K562 (cell line): ENCODE measurements around the gene SHANK1. TPM values are rescaled to one million over a fixed set of nuclear protein-coding genes. Genes with fewer than 3 reads are reported as not detected.

Experiments used
- BRD4 ChIP-seq: fragments of 200-600 bp; sonication (generic); IDR thresholded peaks from 2 replicates; pipeline ENCODE4 v1.6.1; 2017; ENCODE audit warnings: inconsistent platforms
- CBX1 ChIP-seq: sonication (generic); IDR thresholded peaks from 2 replicates; pipeline ENCODE4 v1.6.1; 2016; ENCODE audit warnings: antibody characterized with exemption, low read depth, mild to moderate bottlenecking
- FOSL1 ChIP-seq: fragments of 200-800 bp; sonication (Bioruptor generic); conservative IDR thresholded peaks from 2 replicates; pipeline ENCODE4 v1.6.1; 2016; ENCODE audit warnings: missing genetic modification characterization, missing compliant biosample characterization
- HNRNPK ChIP-seq: fragments of 200-400 bp; formaldehyde crosslinking; IDR thresholded peaks from one replicate; pipeline ENCODE4 v1.6.1; 2018; ENCODE audit warnings: mild to moderate bottlenecking, low read depth, low read length; ENCODE audit not compliant: poor library complexity, severe bottlenecking
- IFI16 ChIP-seq: fragments of 250-450 bp; sonication (Bioruptor Pico); IDR thresholded peaks from 2 replicates; pipeline ENCODE4 v2.1.2; 2022; ENCODE audit warnings: mild to moderate bottlenecking, inconsistent platforms
- MAFK ChIP-seq: IDR thresholded peaks from 2 replicates; pipeline ENCODE4 v1.6.1; 2011; ENCODE audit warnings: low read length, improper control_type of control experiment
- NCOA4 ChIP-seq: fragments of 450-650 bp; IDR thresholded peaks from 2 replicates; pipeline ENCODE4 v1.6.1; 2018; ENCODE audit warnings: mild to moderate bottlenecking; ENCODE audit not compliant: partially characterized antibody
- RNF2 ChIP-seq: sonication (generic); IDR thresholded peaks from 2 replicates; pipeline ENCODE4 v1.6.1; 2016
- SRSF1 ChIP-seq: fragments of 200-400 bp; formaldehyde crosslinking; IDR thresholded peaks from 2 replicates; pipeline ENCODE4 v1.6.1; 2017; ENCODE audit warnings: mild to moderate bottlenecking, low read depth, low read length, moderate library complexity
- ZNF232 ChIP-seq: sonication (generic); formaldehyde crosslinking; IDR thresholded peaks from 2 replicates; pipeline ENCODE4 v1.8.0; 2022; ENCODE audit warnings: mild to moderate bottlenecking, missing genetic modification reagents
- ZNF707 ChIP-seq: fragments of 250-450 bp; sonication (Bioruptor Pico); conservative IDR thresholded peaks from 2 replicates; pipeline ENCODE4 v1.8.0; 2022; ENCODE audit warnings: inconsistent platforms, mild to moderate bottlenecking, moderate library complexity
- ZSCAN29 ChIP-seq: fragments of 450-650 bp; IDR thresholded peaks from 2 replicates; pipeline ENCODE4 v1.6.1; 2017
- polyA plus RNA-seq, 8 experiments: library from polyadenylated mRNA; depleted of rRNA in 4 of 8; stranded (reverse) in 5 of 8; unstranded in 3 of 8; fragments of >200 nt; fragmentation: Nextera tagmentation in 2 of 8; fragmentation: Illumina TruSeq in 1 of 8; extraction: Ambion mirVana in 2 of 8; extraction: Trizol in 1 of 8; gene quantifications; 2 replicates each; pipeline versions ENCODE4 v1.2.1 to v1.2.3, GENCODE V29; 2011 to 2014; ENCODE audit warnings: inconsistent platforms in 1 of 8, missing spikeins in 1 of 8
- total RNA-seq, 7 experiments: library from RNA; depleted of rRNA in 6 of 7; stranded (reverse); fragments of >200 nt in 6 of 7; fragmentation: Illumina TruSeq in 2 of 7; extraction: Trizol in 2 of 7; gene quantifications; 2 replicates each; pipeline versions ENCODE4 v1.2.1 to v1.2.3, GENCODE V29; 2011 to 2021; ENCODE audit warnings: low replicate concordance in 1 of 7
- TF ChIP-seq, protein P1 (sequence below): fragments of 450-650 bp; IDR thresholded peaks from 2 replicates; pipeline ENCODE4 v1.6.1; 2017; ENCODE audit warnings: antibody characterized with exemption
- TF ChIP-seq, protein P2 (sequence below): sonication (generic); formaldehyde crosslinking; IDR thresholded peaks from 2 replicates; pipeline ENCODE4 v1.8.0; 2023; ENCODE audit warnings: mild to moderate bottlenecking, missing genetic modification reagents
- TF ChIP-seq, protein P3 (sequence below): fragments of 450-650 bp; IDR thresholded peaks from 2 replicates; pipeline ENCODE4 v1.6.1; 2016; ENCODE audit warnings: mild to moderate bottlenecking
- TF ChIP-seq, protein P4 (sequence below): fragments of 250-450 bp; sonication (Bioruptor Pico); IDR thresholded peaks from 2 replicates; pipeline ENCODE4 v1.5.0; 2021; ENCODE audit warnings: mild to moderate bottlenecking, moderate library complexity
- TF ChIP-seq, protein P5 (sequence below): sonication (generic); formaldehyde crosslinking; IDR thresholded peaks from 2 replicates; pipeline ENCODE4 v1.8.1; 2023; ENCODE audit warnings: mild to moderate bottlenecking, missing genetic modification reagents

Gene SHANK1
- total and polyA plus RNA-seq, 9 of the 15 experiments (the other 6 are each of a cell fraction or from before 2014, with no cell fraction given) = 0.33 to 1.3 (median 0.55) TPM; not detected in 2

- TF ChIP-seq, protein P1, sequence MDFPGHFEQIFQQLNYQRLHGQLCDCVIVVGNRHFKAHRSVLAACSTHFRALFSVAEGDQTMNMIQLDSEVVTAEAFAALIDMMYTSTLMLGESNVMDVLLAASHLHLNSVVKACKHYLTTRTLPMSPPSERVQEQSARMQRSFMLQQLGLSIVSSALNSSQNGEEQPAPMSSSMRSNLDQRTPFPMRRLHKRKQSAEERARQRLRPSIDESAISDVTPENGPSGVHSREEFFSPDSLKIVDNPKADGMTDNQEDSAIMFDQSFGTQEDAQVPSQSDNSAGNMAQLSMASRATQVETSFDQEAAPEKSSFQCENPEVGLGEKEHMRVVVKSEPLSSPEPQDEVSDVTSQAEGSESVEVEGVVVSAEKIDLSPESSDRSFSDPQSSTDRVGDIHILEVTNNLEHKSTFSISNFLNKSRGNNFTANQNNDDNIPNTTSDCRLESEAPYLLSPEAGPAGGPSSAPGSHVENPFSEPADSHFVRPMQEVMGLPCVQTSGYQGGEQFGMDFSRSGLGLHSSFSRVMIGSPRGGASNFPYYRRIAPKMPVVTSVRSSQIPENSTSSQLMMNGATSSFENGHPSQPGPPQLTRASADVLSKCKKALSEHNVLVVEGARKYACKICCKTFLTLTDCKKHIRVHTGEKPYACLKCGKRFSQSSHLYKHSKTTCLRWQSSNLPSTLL = no peak
- TF ChIP-seq CBX1 (peak; percentile 88; the same call in 1 of the 2 replicates), FOSL1 (tag) (no peak), ZSCAN29 (no peak), MAFK (no peak), BRD4 (0 out of 2 replicates have a peak, but pooled peaks have one; percentile 47), ZNF232 (peak; percentile 39; the same call in 1 of the 2 replicates), IFI16 (CRISPR knock-in tag) (no peak), HNRNPK (no peak), SRSF1 (no peak), NCOA4 (peak; percentile 10), RNF2 (peak; percentile 58; the same call in 1 of the 2 replicates), ZNF707 (CRISPR knock-in tag) (no peak)
- TF ChIP-seq, protein P2, sequence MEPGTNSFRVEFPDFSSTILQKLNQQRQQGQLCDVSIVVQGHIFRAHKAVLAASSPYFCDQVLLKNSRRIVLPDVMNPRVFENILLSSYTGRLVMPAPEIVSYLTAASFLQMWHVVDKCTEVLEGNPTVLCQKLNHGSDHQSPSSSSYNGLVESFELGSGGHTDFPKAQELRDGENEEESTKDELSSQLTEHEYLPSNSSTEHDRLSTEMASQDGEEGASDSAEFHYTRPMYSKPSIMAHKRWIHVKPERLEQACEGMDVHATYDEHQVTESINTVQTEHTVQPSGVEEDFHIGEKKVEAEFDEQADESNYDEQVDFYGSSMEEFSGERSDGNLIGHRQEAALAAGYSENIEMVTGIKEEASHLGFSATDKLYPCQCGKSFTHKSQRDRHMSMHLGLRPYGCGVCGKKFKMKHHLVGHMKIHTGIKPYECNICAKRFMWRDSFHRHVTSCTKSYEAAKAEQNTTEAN (CRISPR knock-in tag) = no peak
- TF ChIP-seq, protein P3, sequence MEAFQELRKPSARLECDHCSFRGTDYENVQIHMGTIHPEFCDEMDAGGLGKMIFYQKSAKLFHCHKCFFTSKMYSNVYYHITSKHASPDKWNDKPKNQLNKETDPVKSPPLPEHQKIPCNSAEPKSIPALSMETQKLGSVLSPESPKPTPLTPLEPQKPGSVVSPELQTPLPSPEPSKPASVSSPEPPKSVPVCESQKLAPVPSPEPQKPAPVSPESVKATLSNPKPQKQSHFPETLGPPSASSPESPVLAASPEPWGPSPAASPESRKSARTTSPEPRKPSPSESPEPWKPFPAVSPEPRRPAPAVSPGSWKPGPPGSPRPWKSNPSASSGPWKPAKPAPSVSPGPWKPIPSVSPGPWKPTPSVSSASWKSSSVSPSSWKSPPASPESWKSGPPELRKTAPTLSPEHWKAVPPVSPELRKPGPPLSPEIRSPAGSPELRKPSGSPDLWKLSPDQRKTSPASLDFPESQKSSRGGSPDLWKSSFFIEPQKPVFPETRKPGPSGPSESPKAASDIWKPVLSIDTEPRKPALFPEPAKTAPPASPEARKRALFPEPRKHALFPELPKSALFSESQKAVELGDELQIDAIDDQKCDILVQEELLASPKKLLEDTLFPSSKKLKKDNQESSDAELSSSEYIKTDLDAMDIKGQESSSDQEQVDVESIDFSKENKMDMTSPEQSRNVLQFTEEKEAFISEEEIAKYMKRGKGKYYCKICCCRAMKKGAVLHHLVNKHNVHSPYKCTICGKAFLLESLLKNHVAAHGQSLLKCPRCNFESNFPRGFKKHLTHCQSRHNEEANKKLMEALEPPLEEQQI = no peak
- TF ChIP-seq, protein P4, sequence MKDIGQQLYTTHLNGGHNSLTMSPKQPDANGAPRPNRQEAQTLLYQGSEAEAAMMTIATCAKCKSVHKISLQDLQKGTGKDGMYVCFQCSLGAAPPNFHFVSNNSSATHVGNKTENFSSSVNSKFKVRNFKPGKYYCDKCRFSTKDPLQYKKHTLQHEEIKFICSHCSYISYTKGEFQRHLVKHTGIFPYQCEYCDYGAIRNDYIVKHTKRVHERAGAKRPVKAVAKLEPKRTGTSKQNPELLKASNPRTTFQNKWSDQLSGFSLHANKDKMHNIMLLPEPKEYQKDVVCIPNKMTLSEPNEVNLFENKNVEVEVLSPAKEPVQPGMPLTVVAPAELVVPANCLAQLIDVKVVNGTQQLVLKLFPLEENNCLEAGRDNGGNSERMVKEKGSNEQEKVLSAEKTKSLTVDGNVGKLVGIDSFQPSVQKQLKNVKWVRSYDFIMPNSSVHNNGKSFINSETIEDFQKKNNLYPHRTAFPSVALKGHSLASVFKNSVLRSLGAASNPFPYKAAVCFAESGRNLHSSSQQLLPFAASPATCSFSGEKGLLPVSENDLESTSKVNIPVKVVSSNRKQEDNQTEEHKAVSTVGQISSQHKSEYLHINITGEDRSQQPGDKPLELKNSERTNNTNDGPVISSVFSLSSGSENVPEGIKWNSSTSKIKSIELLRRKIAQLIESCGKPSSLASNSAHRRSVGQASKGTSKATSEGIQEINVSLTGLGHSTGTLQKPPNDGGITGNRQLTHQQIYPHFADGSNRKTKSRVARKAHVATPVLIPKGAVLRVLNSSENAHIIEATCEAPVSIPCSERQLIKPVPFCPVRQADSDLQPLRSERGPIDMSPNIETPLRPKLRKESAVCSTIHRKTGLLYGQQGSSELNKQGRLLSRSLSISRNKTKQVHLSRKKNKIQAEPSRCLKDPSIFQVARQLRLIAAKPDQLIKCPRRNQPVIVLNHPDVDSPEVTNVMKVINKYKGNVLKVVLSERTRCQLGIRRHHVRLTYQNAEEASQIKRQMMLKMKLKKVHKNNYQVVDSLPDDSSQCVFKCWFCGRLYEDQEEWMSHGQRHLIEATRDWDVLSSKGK (CRISPR knock-in tag) = no peak
- TF ChIP-seq, protein P5, sequence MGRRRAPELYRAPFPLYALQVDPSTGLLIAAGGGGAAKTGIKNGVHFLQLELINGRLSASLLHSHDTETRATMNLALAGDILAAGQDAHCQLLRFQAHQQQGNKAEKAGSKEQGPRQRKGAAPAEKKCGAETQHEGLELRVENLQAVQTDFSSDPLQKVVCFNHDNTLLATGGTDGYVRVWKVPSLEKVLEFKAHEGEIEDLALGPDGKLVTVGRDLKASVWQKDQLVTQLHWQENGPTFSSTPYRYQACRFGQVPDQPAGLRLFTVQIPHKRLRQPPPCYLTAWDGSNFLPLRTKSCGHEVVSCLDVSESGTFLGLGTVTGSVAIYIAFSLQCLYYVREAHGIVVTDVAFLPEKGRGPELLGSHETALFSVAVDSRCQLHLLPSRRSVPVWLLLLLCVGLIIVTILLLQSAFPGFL = no peak
Measured at GRCh38 chr19:50658441-50659317, 60.9 kb downstream of the SHANK1 start (continued).
